H9 (cell line): ENCODE data around the gene ABCA3. TPM values are rescaled to one million over a fixed set of nuclear protein-coding genes. Genes with fewer than 3 reads are reported as not detected.

Experiments used
- DNase-seq: peaks from one replicate; pipeline ENCODE4 v3.0.0-alpha.2; 2017
- H2AFZ ChIP-seq: one replicate; pipeline ENCODE4 v1.6.1; 2013; ENCODE audit warnings: mild to moderate bottlenecking, low read length, control low read depth, moderate library complexity
- H2AK5ac ChIP-seq: 2 replicates; pipeline ENCODE4 v1.6.1; 2013; ENCODE audit warnings: low read length, control low read depth, mixed read lengths; ENCODE audit not compliant: insufficient read length
- H2BK120ac ChIP-seq: one replicate; pipeline ENCODE4 v1.6.1; 2013; ENCODE audit warnings: low read depth, mild to moderate bottlenecking, low read length, control low read depth, inconsistent platforms; ENCODE audit not compliant: poor library complexity, severe bottlenecking
- H2BK12ac ChIP-seq: 2 replicates; pipeline ENCODE4 v1.6.1; 2013; ENCODE audit warnings: low read length, control low read depth, mixed read lengths, low read depth; ENCODE audit not compliant: insufficient read length
- H2BK15ac ChIP-seq: 2 replicates; pipeline ENCODE4 v1.6.1; 2013; ENCODE audit warnings: low read depth, low read length, control low read depth
- H2BK20ac ChIP-seq: one replicate; pipeline ENCODE4 v1.6.1; 2013; ENCODE audit warnings: low read depth, mild to moderate bottlenecking, low read length, control low read depth, inconsistent platforms; ENCODE audit not compliant: poor library complexity, severe bottlenecking
- H2BK5ac ChIP-seq: 2 replicates; pipeline ENCODE4 v1.6.1; 2013; ENCODE audit warnings: low read length, control low read depth, mixed read lengths; ENCODE audit not compliant: insufficient read length
- H3K14ac ChIP-seq: 2 replicates; pipeline ENCODE4 v1.6.1; 2013; ENCODE audit warnings: low read length, control low read depth; ENCODE audit not compliant: insufficient read depth
- H3K18ac ChIP-seq: 2 replicates; pipeline ENCODE4 v1.6.1; 2013; ENCODE audit warnings: low read depth, mild to moderate bottlenecking, mixed read lengths, low read length, control low read depth; ENCODE audit not compliant: insufficient read length
- H3K23ac ChIP-seq: 2 replicates; pipeline ENCODE4 v1.6.1; 2013; ENCODE audit warnings: low read length, control low read depth, mixed read lengths, low read depth; ENCODE audit not compliant: insufficient read length
- H3K23me2 ChIP-seq: 2 replicates; pipeline ENCODE4 v1.6.1; 2013; ENCODE audit warnings: low read depth, mild to moderate bottlenecking, mixed read lengths, low read length, control low read depth; ENCODE audit not compliant: insufficient read length, poor library complexity, severe bottlenecking
- H3K27ac ChIP-seq: 2 replicates; pipeline ENCODE4 v1.5.1; 2013; ENCODE audit warnings: low read length, control low read depth, mixed read lengths, low read depth; ENCODE audit not compliant: insufficient read length
- H3K27me3 ChIP-seq: 2 replicates; pipeline ENCODE4 v1.6.1; 2013; ENCODE audit warnings: low read length, control low read depth, inconsistent platforms; ENCODE audit not compliant: insufficient read depth
- H3K4ac ChIP-seq: 2 replicates; pipeline ENCODE4 v1.6.1; 2013; ENCODE audit warnings: low read depth, mild to moderate bottlenecking, control low read depth, inconsistent platforms, low read length, moderate library complexity
- H3K4me1 ChIP-seq: 2 replicates; pipeline ENCODE4 v1.6.1; 2013; ENCODE audit warnings: low read length, control low read depth, inconsistent platforms; ENCODE audit not compliant: insufficient read depth
- H3K4me2 ChIP-seq: 2 replicates; pipeline ENCODE4 v1.6.1; 2013; ENCODE audit warnings: low read length, control low read depth, mixed read lengths; ENCODE audit not compliant: insufficient read length, insufficient read depth
- H3K56ac ChIP-seq: 2 replicates; pipeline ENCODE4 v1.6.1; 2013; ENCODE audit warnings: low read depth, mild to moderate bottlenecking, mixed read lengths, low read length, control low read depth; ENCODE audit not compliant: insufficient read length
- H3K79me1 ChIP-seq: 2 replicates; pipeline ENCODE4 v1.6.1; 2013; ENCODE audit warnings: low read depth, mild to moderate bottlenecking, moderate library complexity, low read length, control low read depth, inconsistent platforms; ENCODE audit not compliant: insufficient read depth, poor library complexity, severe bottlenecking
- H3K79me2 ChIP-seq: 2 replicates; pipeline ENCODE4 v1.6.1; 2013; ENCODE audit warnings: low read length, control low read depth, inconsistent platforms; ENCODE audit not compliant: insufficient read depth
- H3K9ac ChIP-seq: 2 replicates; pipeline ENCODE4 v1.6.1; 2013; ENCODE audit warnings: low read length, control low read depth, mixed read lengths; ENCODE audit not compliant: insufficient read length; ENCODE audit errors: extremely low read depth
- H3K9me3 ChIP-seq: one replicate; pipeline ENCODE4 v1.6.1; 2013; ENCODE audit warnings: low read depth, low read length, inconsistent platforms; ENCODE audit not compliant: control insufficient read depth
- H3T11ph ChIP-seq: one replicate; pipeline ENCODE4 v1.6.1; 2013; ENCODE audit warnings: mild to moderate bottlenecking, low read length, control low read depth, inconsistent platforms
- H4K20me1 ChIP-seq: one replicate; pipeline ENCODE4 v1.6.1; 2013; ENCODE audit not compliant: control insufficient read depth, insufficient read length, insufficient read depth
- H4K5ac ChIP-seq: 2 replicates; pipeline ENCODE4 v1.6.1; 2013; ENCODE audit warnings: low read depth, mild to moderate bottlenecking, mixed read lengths, low read length, control low read depth; ENCODE audit not compliant: insufficient read length
- H4K8ac ChIP-seq: replicated peaks from 2 replicates; pipeline ENCODE4 v1.6.1; 2013; ENCODE audit warnings: low read length, control low read depth, mixed read lengths, low read depth; ENCODE audit not compliant: insufficient read length
- H4K91ac ChIP-seq: 2 replicates; pipeline ENCODE4 v1.6.1; 2013; ENCODE audit warnings: low read depth, mild to moderate bottlenecking, moderate library complexity, mixed read lengths, low read length, control low read depth; ENCODE audit not compliant: insufficient read length
- H3K27ac Mint-ChIP-seq, 3 experiments: 2 replicates in 2 of 3; 3 replicates in 1 of 3; pipeline ENCODE4 v1.8.0; 2020 to 2021; ENCODE audit warnings: mixed read lengths in 3 of 3, mild to moderate bottlenecking in 1 of 3, moderate library complexity in 1 of 3
- H3K27me3 Mint-ChIP-seq: 2 replicates; pipeline ENCODE4 v1.8.0; 2021; ENCODE audit warnings: low read depth, mild to moderate bottlenecking, moderate library complexity, mixed read lengths
- H3K36me3 Mint-ChIP-seq, 3 experiments: 2 replicates in 2 of 3; 3 replicates in 1 of 3; pipeline ENCODE4 v1.8.0; 2020 to 2021; ENCODE audit warnings: low read depth in 3 of 3, mixed read lengths in 3 of 3; ENCODE audit not compliant: insufficient read depth in 1 of 3
- H3K4me1 Mint-ChIP-seq, 2 experiments: 2 replicates each; pipeline ENCODE4 v1.8.0; 2020; ENCODE audit warnings: mixed read lengths in 2 of 2
- H3K4me3 Mint-ChIP-seq, 2 experiments: 2 replicates in 1 of 2; 3 replicates in 1 of 2; pipeline ENCODE4 v1.8.0; 2020 to 2021; ENCODE audit warnings: mild to moderate bottlenecking in 2 of 2, mixed read lengths in 2 of 2, moderate library complexity in 1 of 2
- H3K9me3 Mint-ChIP-seq, 2 experiments: 2 replicates in 1 of 2; 3 replicates in 1 of 2; pipeline ENCODE4 v1.8.0; 2020; ENCODE audit warnings: mild to moderate bottlenecking in 2 of 2, mixed read lengths in 2 of 2, moderate library complexity in 1 of 2
- WGBS: extraction: QIAGEN DNeasy Blood & Tissue Kit; methylation state at CpG from one replicate; pipeline ENCODE4 v1.1.7; 2013; ENCODE audit warnings: missing lambda C conversion rate, low lambda C conversion rate, mixed read lengths; ENCODE audit not compliant: insufficient read length; ENCODE audit errors: extremely low coverage; 5-methylcytosine and 5-hydroxymethylcytosine counted together
- total RNA-seq: library from RNA; stranded (reverse); gene quantifications from 2 replicates; pipeline ENCODE4 v1.2.1, GENCODE V29; 2021
- TF ChIP-seq, protein P1 (sequence below): fragments of 200-600 bp; sonication (generic); conservative IDR thresholded peaks from 3 replicates; pipeline ENCODE4 v1.8.0; 2021; ENCODE audit warnings: antibody characterized with exemption, mild to moderate bottlenecking

Gene ABCA3
- total RNA-seq, 1 experiment from 2014 or later, result 8.0 TPM

DNA sequence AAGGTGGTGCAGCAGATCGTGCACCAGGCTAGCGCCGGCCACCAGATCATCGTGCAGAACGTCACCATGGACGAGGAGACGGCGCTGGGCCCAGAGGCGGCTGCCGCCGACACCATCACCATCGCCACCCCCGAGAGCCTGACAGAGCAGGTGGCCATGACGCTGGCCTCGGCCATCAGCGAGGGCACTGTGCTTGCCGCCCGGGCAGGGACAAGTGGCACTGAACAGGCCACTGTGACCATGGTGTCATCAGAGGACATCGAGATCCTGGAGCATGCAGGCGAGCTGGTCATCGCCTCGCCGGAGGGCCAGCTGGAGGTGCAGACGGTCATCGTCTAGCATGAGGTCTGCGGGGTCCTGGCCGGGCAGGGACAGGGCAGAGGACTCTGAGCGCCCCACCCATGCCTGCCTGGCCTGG lies 105.3 kb downstream of the ABCA3 start:
- no peaks in the 10 kb centered on the region for H3K4me1 ChIP-seq
- H2BK12ac ChIP-seq, result no peak overlapping the region
- H2BK120ac ChIP-seq, result no peak overlapping the region
- H3K23me2 ChIP-seq, result peaks cover 13% of the 10 kb centered on the region
- no peak overlapping the region for H3T11ph ChIP-seq
- no peak overlapping the region for H3K9ac ChIP-seq
- no peaks in the 10 kb centered on the region for H4K20me1 ChIP-seq
- H4K8ac ChIP-seq, result no peak overlapping the region
- Mint-ChIP-seq H3K27me3 (peaks cover 16% of the 10 kb centered on the region), H3K36me3 (peaks cover 2 to 24% (median 8%) of the 10 kb centered on the region in 3 experiments; a peak in 6 of 7 replicates), H3K9me3 (no peaks in the 10 kb centered on the region), H3K27ac (no peak overlapping the region), H3K4me1 (peaks cover 0 to 3% of the 10 kb centered on the region in 2 experiments; a peak in 1 of 4 replicates), H3K4me3 (0 out of 5 replicates have a peak overlapping the region, but pooled peaks of 1 of the 2 experiments have one; percentile 42)
- H3K56ac ChIP-seq, result no peak overlapping the region
- no peak overlapping the region for H3K14ac ChIP-seq
- WGBS, result no CpG with 5 or more reads among the region's 28 CpGs
- TF ChIP-seq, protein P1, sequence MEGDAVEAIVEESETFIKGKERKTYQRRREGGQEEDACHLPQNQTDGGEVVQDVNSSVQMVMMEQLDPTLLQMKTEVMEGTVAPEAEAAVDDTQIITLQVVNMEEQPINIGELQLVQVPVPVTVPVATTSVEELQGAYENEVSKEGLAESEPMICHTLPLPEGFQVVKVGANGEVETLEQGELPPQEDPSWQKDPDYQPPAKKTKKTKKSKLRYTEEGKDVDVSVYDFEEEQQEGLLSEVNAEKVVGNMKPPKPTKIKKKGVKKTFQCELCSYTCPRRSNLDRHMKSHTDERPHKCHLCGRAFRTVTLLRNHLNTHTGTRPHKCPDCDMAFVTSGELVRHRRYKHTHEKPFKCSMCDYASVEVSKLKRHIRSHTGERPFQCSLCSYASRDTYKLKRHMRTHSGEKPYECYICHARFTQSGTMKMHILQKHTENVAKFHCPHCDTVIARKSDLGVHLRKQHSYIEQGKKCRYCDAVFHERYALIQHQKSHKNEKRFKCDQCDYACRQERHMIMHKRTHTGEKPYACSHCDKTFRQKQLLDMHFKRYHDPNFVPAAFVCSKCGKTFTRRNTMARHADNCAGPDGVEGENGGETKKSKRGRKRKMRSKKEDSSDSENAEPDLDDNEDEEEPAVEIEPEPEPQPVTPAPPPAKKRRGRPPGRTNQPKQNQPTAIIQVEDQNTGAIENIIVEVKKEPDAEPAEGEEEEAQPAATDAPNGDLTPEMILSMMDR, result no peak
- no peak overlapping the region for H4K91ac ChIP-seq
- H4K5ac ChIP-seq, result no peak overlapping the region
- no peak overlapping the region for H2BK15ac ChIP-seq
- no peak overlapping the region for H3K27ac ChIP-seq
- H3K79me1 ChIP-seq, result no peaks in the 10 kb centered on the region
- no peak overlapping the region for H3K23ac ChIP-seq
- no peaks in the 10 kb centered on the region for H3K9me3 ChIP-seq
- H3K27me3 ChIP-seq, result peaks cover 2% of the 10 kb centered on the region; the same call in 1 of the 2 replicates
- H2AK5ac ChIP-seq, result no peak overlapping the region
- no peak overlapping the region for H3K4me2 ChIP-seq
- H3K18ac ChIP-seq, result no peak overlapping the region
- no peak overlapping the region for H2AFZ ChIP-seq
- no peak for DNase-seq
- no peak overlapping the region for H2BK20ac ChIP-seq
- H2BK5ac ChIP-seq, result no peak overlapping the region
- H3K4ac ChIP-seq, result no peak overlapping the region
- no peaks in the 10 kb centered on the region for H3K79me2 ChIP-seq
